NT2/D1 (cell line): ENCODE data around the gene CDC34.

ENCODE experiments used
- SUZ12 ChIP-seq: IDR thresholded peaks from 2 replicates; pipeline ENCODE4 v1.6.1; 2011; ENCODE audit not compliant: insufficient read length, insufficient read depth; ENCODE audit errors: extremely low read depth
- YY1 ChIP-seq: IDR thresholded peaks from 2 replicates; pipeline ENCODE4 v1.6.1; 2011; ENCODE audit not compliant: insufficient read length, insufficient read depth
- ZNF274 ChIP-seq: IDR thresholded peaks from 2 replicates; pipeline ENCODE4 v1.6.1; 2011; ENCODE audit warnings: mild to moderate bottlenecking, low read depth, low read length

DNA sequence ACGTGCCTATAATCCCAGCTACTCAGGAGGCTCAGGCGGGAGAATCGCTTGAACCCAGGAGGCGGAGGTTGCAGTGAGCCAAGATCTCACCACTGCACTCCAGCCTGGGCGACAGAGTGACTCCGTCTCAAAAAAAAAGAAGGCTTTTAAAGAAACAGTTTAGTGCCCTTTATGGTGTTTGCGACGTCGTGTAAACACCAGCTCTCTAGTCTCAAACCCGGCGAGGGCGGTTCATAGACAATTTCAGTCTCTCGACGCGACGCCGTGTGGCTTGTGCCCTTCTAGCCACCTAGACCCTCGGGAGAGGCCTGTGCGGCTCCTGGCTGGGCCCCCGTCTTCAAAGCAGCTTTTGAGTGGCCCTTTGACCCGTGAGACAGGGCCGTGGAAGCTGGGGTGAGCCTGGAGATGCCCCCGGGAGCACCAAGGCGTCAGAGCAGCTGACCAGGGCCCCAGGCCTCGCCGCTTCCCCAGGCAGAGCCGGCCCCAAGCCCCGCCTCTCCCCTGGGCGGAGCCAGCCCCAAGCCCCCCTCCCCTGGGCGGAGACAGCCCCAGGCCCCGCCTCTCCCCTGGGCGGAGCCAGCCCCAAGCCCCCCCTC is 40.3 kb upstream of the CDC34 start:
- no peak for TF ChIP-seq YY1
- TF ChIP-seq ZNF274, result no peak
- no peak for TF ChIP-seq SUZ12
